H9 (cell line): ENCODE data around the gene CERS4. TPM values are rescaled to one million over a fixed set of nuclear protein-coding genes. Genes with fewer than 3 reads are reported as not detected.
"Not testable (repeated sequence)": the region's sequence is repeated elsewhere in the genome, so short reads cannot be mapped to it uniquely, and the experiment has no call there.

ENCODE experiments used
- DNase-seq: peaks from one replicate; pipeline ENCODE4 v3.0.0-alpha.2; 2017
- H2AFZ ChIP-seq: one replicate; pipeline ENCODE4 v1.6.1; 2013; ENCODE audit warnings: mild to moderate bottlenecking, low read length, control low read depth, moderate library complexity
- H2AK5ac ChIP-seq: 2 replicates; pipeline ENCODE4 v1.6.1; 2013; ENCODE audit warnings: low read length, control low read depth, mixed read lengths; ENCODE audit not compliant: insufficient read length
- H2BK120ac ChIP-seq: one replicate; pipeline ENCODE4 v1.6.1; 2013; ENCODE audit warnings: low read depth, mild to moderate bottlenecking, low read length, control low read depth, inconsistent platforms; ENCODE audit not compliant: poor library complexity, severe bottlenecking
- H2BK12ac ChIP-seq: 2 replicates; pipeline ENCODE4 v1.6.1; 2013; ENCODE audit warnings: low read length, control low read depth, mixed read lengths, low read depth; ENCODE audit not compliant: insufficient read length
- H2BK15ac ChIP-seq: 2 replicates; pipeline ENCODE4 v1.6.1; 2013; ENCODE audit warnings: low read depth, low read length, control low read depth
- H2BK20ac ChIP-seq: one replicate; pipeline ENCODE4 v1.6.1; 2013; ENCODE audit warnings: low read depth, mild to moderate bottlenecking, low read length, control low read depth, inconsistent platforms; ENCODE audit not compliant: poor library complexity, severe bottlenecking
- H2BK5ac ChIP-seq: 2 replicates; pipeline ENCODE4 v1.6.1; 2013; ENCODE audit warnings: low read length, control low read depth, mixed read lengths; ENCODE audit not compliant: insufficient read length
- H3K14ac ChIP-seq: 2 replicates; pipeline ENCODE4 v1.6.1; 2013; ENCODE audit warnings: low read length, control low read depth; ENCODE audit not compliant: insufficient read depth
- H3K18ac ChIP-seq: 2 replicates; pipeline ENCODE4 v1.6.1; 2013; ENCODE audit warnings: low read depth, mild to moderate bottlenecking, mixed read lengths, low read length, control low read depth; ENCODE audit not compliant: insufficient read length
- H3K23ac ChIP-seq: 2 replicates; pipeline ENCODE4 v1.6.1; 2013; ENCODE audit warnings: low read length, control low read depth, mixed read lengths, low read depth; ENCODE audit not compliant: insufficient read length
- H3K23me2 ChIP-seq: 2 replicates; pipeline ENCODE4 v1.6.1; 2013; ENCODE audit warnings: low read depth, mild to moderate bottlenecking, mixed read lengths, low read length, control low read depth; ENCODE audit not compliant: insufficient read length, poor library complexity, severe bottlenecking
- H3K27ac ChIP-seq: 2 replicates; pipeline ENCODE4 v1.5.1; 2013; ENCODE audit warnings: low read length, control low read depth, mixed read lengths, low read depth; ENCODE audit not compliant: insufficient read length
- H3K27me3 ChIP-seq: 2 replicates; pipeline ENCODE4 v1.6.1; 2013; ENCODE audit warnings: low read length, control low read depth, inconsistent platforms; ENCODE audit not compliant: insufficient read depth
- H3K4ac ChIP-seq: 2 replicates; pipeline ENCODE4 v1.6.1; 2013; ENCODE audit warnings: low read depth, mild to moderate bottlenecking, control low read depth, inconsistent platforms, low read length, moderate library complexity
- H3K4me1 ChIP-seq: 2 replicates; pipeline ENCODE4 v1.6.1; 2013; ENCODE audit warnings: low read length, control low read depth, inconsistent platforms; ENCODE audit not compliant: insufficient read depth
- H3K4me2 ChIP-seq: 2 replicates; pipeline ENCODE4 v1.6.1; 2013; ENCODE audit warnings: low read length, control low read depth, mixed read lengths; ENCODE audit not compliant: insufficient read length, insufficient read depth
- H3K56ac ChIP-seq: 2 replicates; pipeline ENCODE4 v1.6.1; 2013; ENCODE audit warnings: low read depth, mild to moderate bottlenecking, mixed read lengths, low read length, control low read depth; ENCODE audit not compliant: insufficient read length
- H3K79me1 ChIP-seq: 2 replicates; pipeline ENCODE4 v1.6.1; 2013; ENCODE audit warnings: low read depth, mild to moderate bottlenecking, moderate library complexity, low read length, control low read depth, inconsistent platforms; ENCODE audit not compliant: insufficient read depth, poor library complexity, severe bottlenecking
- H3K79me2 ChIP-seq: 2 replicates; pipeline ENCODE4 v1.6.1; 2013; ENCODE audit warnings: low read length, control low read depth, inconsistent platforms; ENCODE audit not compliant: insufficient read depth
- H3K9ac ChIP-seq: 2 replicates; pipeline ENCODE4 v1.6.1; 2013; ENCODE audit warnings: low read length, control low read depth, mixed read lengths; ENCODE audit not compliant: insufficient read length; ENCODE audit errors: extremely low read depth
- H3K9me3 ChIP-seq: one replicate; pipeline ENCODE4 v1.6.1; 2013; ENCODE audit warnings: low read depth, low read length, inconsistent platforms; ENCODE audit not compliant: control insufficient read depth
- H3T11ph ChIP-seq: one replicate; pipeline ENCODE4 v1.6.1; 2013; ENCODE audit warnings: mild to moderate bottlenecking, low read length, control low read depth, inconsistent platforms
- H4K20me1 ChIP-seq: one replicate; pipeline ENCODE4 v1.6.1; 2013; ENCODE audit not compliant: control insufficient read depth, insufficient read length, insufficient read depth
- H4K5ac ChIP-seq: 2 replicates; pipeline ENCODE4 v1.6.1; 2013; ENCODE audit warnings: low read depth, mild to moderate bottlenecking, mixed read lengths, low read length, control low read depth; ENCODE audit not compliant: insufficient read length
- H4K8ac ChIP-seq: replicated peaks from 2 replicates; pipeline ENCODE4 v1.6.1; 2013; ENCODE audit warnings: low read length, control low read depth, mixed read lengths, low read depth; ENCODE audit not compliant: insufficient read length
- H4K91ac ChIP-seq: 2 replicates; pipeline ENCODE4 v1.6.1; 2013; ENCODE audit warnings: low read depth, mild to moderate bottlenecking, moderate library complexity, mixed read lengths, low read length, control low read depth; ENCODE audit not compliant: insufficient read length
- H3K27ac Mint-ChIP-seq, 3 experiments: 2 replicates in 2 of 3; 3 replicates in 1 of 3; pipeline ENCODE4 v1.8.0; 2020 to 2021; ENCODE audit warnings: mixed read lengths in 3 of 3, mild to moderate bottlenecking in 1 of 3, moderate library complexity in 1 of 3
- H3K27me3 Mint-ChIP-seq: 2 replicates; pipeline ENCODE4 v1.8.0; 2021; ENCODE audit warnings: low read depth, mild to moderate bottlenecking, moderate library complexity, mixed read lengths
- H3K36me3 Mint-ChIP-seq, 3 experiments: 2 replicates in 2 of 3; 3 replicates in 1 of 3; pipeline ENCODE4 v1.8.0; 2020 to 2021; ENCODE audit warnings: low read depth in 3 of 3, mixed read lengths in 3 of 3; ENCODE audit not compliant: insufficient read depth in 1 of 3
- H3K4me1 Mint-ChIP-seq, 2 experiments: 2 replicates each; pipeline ENCODE4 v1.8.0; 2020; ENCODE audit warnings: mixed read lengths in 2 of 2
- H3K4me3 Mint-ChIP-seq, 2 experiments: 2 replicates in 1 of 2; 3 replicates in 1 of 2; pipeline ENCODE4 v1.8.0; 2020 to 2021; ENCODE audit warnings: mild to moderate bottlenecking in 2 of 2, mixed read lengths in 2 of 2, moderate library complexity in 1 of 2
- H3K9me3 Mint-ChIP-seq, 2 experiments: 2 replicates in 1 of 2; 3 replicates in 1 of 2; pipeline ENCODE4 v1.8.0; 2020; ENCODE audit warnings: mild to moderate bottlenecking in 2 of 2, mixed read lengths in 2 of 2, moderate library complexity in 1 of 2
- CTCF ChIP-seq: fragments of 200-600 bp; sonication (generic); conservative IDR thresholded peaks from 3 replicates; pipeline ENCODE4 v1.8.0; 2021; ENCODE audit warnings: antibody characterized with exemption, mild to moderate bottlenecking
- WGBS: extraction: QIAGEN DNeasy Blood & Tissue Kit; methylation state at CpG from one replicate; pipeline ENCODE4 v1.1.7; 2013; ENCODE audit warnings: missing lambda C conversion rate, low lambda C conversion rate, mixed read lengths; ENCODE audit not compliant: insufficient read length; ENCODE audit errors: extremely low coverage; 5-methylcytosine and 5-hydroxymethylcytosine counted together
- total RNA-seq: library from RNA; stranded (reverse); gene quantifications from 2 replicates; pipeline ENCODE4 v1.2.1, GENCODE V29; 2021

Gene CERS4
- total RNA-seq, 1 experiment from 2014 or later, result 62.6 TPM

DNA sequence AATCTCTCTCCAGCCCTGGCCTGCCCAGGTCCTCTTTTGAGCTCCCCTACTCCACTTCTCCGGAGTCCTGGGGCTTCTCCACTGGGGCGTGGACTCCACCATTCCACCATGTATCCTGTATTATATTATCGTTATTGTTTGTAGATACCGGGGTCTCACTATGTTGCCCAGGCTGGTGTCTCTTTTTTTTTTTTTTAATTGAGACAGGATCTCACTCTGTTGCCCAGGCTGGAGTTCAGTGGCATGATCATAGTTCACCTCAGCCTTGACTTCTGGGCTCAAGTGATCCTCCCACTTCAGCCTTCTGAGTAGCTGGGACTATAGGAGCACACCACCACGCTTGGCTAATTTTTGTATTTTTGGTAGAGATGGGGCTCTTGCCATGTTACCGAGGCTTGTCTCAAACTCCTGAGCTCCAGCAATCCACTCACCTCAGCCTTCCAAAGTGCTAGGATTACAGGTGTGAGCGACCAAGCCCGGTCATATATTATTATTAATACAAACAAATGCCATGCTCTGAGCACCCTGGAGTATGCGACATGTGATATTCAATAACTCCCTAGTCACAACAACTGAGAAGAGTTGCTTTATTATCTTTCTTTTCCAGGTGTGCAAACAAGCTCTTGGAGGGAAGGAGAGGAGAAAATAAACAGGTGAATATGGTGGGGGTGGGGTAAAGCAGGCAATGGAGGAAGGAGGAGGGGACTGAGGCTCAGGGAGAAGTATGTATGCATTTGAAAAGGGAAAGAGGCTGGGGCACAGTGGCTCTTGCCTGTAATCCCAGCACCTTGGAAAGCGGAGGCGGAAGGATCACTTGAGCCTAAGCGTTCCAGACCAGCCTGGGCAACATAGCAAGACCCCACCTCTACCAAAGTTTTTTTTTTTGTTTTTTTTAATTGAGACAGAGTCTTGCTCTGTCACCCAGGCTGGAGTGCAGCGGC, 2.8 kb upstream of the CERS4 start:
- H3K23ac ChIP-seq, result no peak overlapping the region
- peak overlapping the region; percentile 63; the same call in 1 of the 2 replicates for H3K14ac ChIP-seq
- no CpG with 5 or more reads among the region's 13 CpGs for WGBS
- H3K23me2 ChIP-seq, result peaks cover 13% of the 10 kb centered on the region
- no peaks in the 10 kb centered on the region for H3K9me3 ChIP-seq
- TF ChIP-seq CTCF, result no peak
- peaks cover 3% of the 10 kb centered on the region for H3K79me1 ChIP-seq
- no peaks in the 10 kb centered on the region for H3K27me3 Mint-ChIP-seq
- no peak overlapping the region for H4K5ac ChIP-seq
- H3K4me2 ChIP-seq, result no peak overlapping the region
- no peak overlapping the region for H2BK15ac ChIP-seq
- H2BK12ac ChIP-seq, result peak overlapping the region; percentile 68
- H2AK5ac ChIP-seq, result no peak overlapping the region
- no peaks in the 10 kb centered on the region for H4K20me1 ChIP-seq
- H3K27me3 ChIP-seq, result no peaks in the 10 kb centered on the region
- H3K4me3 Mint-ChIP-seq, result peak overlapping the region in 1 of 2 experiments; percentile 41; a peak in 2 of 5 replicates
- H3K9ac ChIP-seq, result no peak overlapping the region
- H4K91ac ChIP-seq, result no peak overlapping the region
- no peak overlapping the region for H3T11ph ChIP-seq
- no peaks in the 10 kb centered on the region; a peak in 2 of 7 replicates for H3K36me3 Mint-ChIP-seq
- no peak overlapping the region for H3K18ac ChIP-seq
- H3K4me1 ChIP-seq, result peaks cover 4% of the 10 kb centered on the region; the same call in 1 of the 2 replicates
- DNase-seq, result peak; percentile 80
- H2BK5ac ChIP-seq, result no peak overlapping the region
- no peak overlapping the region for H2AFZ ChIP-seq
- H3K79me2 ChIP-seq, result peaks cover 14% of the 10 kb centered on the region; the same call in 1 of the 2 replicates
- H4K8ac ChIP-seq, result no peak overlapping the region
- H3K9me3 Mint-ChIP-seq, result no peaks in the 10 kb centered on the region
- no peak overlapping the region for H3K27ac ChIP-seq
- no peak overlapping the region for H3K4ac ChIP-seq
- no peak overlapping the region for H2BK20ac ChIP-seq
- H3K27ac Mint-ChIP-seq, result peak overlapping the region in 2 of 3 experiments; percentile 58 to 82; a peak in 4 of 7 replicates
- H3K56ac ChIP-seq, result no peak overlapping the region
- no peak overlapping the region for H2BK120ac ChIP-seq
- peaks cover 48 to 55% of the 10 kb centered on the region in 2 experiments for H3K4me1 Mint-ChIP-seq

DNA sequence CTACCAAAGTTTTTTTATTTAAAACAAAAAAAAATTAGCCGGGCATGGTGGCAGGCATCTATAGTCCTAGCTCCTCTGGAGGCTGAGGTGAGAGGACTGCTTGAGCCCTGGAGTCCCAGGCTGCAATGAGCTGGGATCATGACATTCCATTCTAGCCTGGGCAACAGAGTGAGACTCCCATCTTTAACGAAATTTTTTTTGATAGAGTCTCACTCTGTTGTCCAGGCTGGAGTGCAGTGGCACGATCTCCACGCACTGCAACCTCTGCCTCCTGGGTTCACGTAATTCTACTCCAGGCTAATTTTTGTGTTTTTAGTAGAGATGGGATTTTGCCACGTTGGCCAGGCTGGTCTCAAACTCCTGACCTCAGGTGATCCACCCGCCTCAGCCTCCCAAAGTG, 1.8 kb upstream of the CERS4 start:
- H3K9me3 Mint-ChIP-seq, H4K20me1 ChIP-seq, H3K9me3 ChIP-seq, H3T11ph ChIP-seq, H2AK5ac ChIP-seq, H3K79me1 ChIP-seq, H3K14ac ChIP-seq, H4K5ac ChIP-seq, H3K27ac ChIP-seq, H2BK120ac ChIP-seq, H3K27me3 ChIP-seq, H3K18ac ChIP-seq, H3K4ac ChIP-seq, H4K91ac ChIP-seq, H2BK5ac ChIP-seq, H3K4me2 ChIP-seq, H3K23ac ChIP-seq, H3K56ac ChIP-seq, H2BK12ac ChIP-seq, H3K4me3 Mint-ChIP-seq, H2BK20ac ChIP-seq, H3K4me1 ChIP-seq, H2BK15ac ChIP-seq, DNase-seq, H3K9ac ChIP-seq, H3K27me3 Mint-ChIP-seq, H3K27ac Mint-ChIP-seq, H3K36me3 Mint-ChIP-seq, H4K8ac ChIP-seq, H2AFZ ChIP-seq: not testable (repeated sequence)
- no CpG with 5 or more reads among the region's 7 CpGs for WGBS
- peaks cover 20% of the 10 kb centered on the region; the same call in 1 of the 2 replicates for H3K79me2 ChIP-seq
- H3K4me1 Mint-ChIP-seq, result peaks cover 54 to 62% of the 10 kb centered on the region in 2 experiments
- H3K23me2 ChIP-seq, result peaks cover 13% of the 10 kb centered on the region
